Progenitor cell of endocrine pancreas (in vitro differentiated cells): ENCODE measurements around the gene NKAIN2. TPM values are rescaled to one million over a fixed set of nuclear protein-coding genes. Genes with fewer than 3 reads are reported as not detected.
"Not testable (repeated sequence)": the region's sequence is repeated elsewhere in the genome, so short reads cannot be mapped to it uniquely, and the experiment has no call there.

Source experiments
- DNase-seq: peaks from one replicate; pipeline ENCODE4 v3.0.0; 2021; ENCODE audit warnings: low spot score; ENCODE audit not compliant: unreplicated experiment
- H3K27ac Mint-ChIP-seq: 2 replicates; pipeline ENCODE4 v1.8.0; 2021; ENCODE audit warnings: mild to moderate bottlenecking, moderate library complexity, mixed read lengths
- H3K27me3 Mint-ChIP-seq: 2 replicates; pipeline ENCODE4 v1.8.0; 2021; ENCODE audit warnings: mixed read lengths
- H3K36me3 Mint-ChIP-seq: 2 replicates; pipeline ENCODE4 v1.8.0; 2022; ENCODE audit warnings: mixed read lengths; ENCODE audit not compliant: insufficient read depth
- H3K4me1 Mint-ChIP-seq: 2 replicates; pipeline ENCODE4 v1.8.0; 2021; ENCODE audit warnings: low read depth, mixed read lengths
- H3K4me3 Mint-ChIP-seq: 2 replicates; pipeline ENCODE4 v1.8.0; 2021; ENCODE audit warnings: low read depth, mild to moderate bottlenecking, moderate library complexity, mixed read lengths
- H3K9me3 Mint-ChIP-seq: 2 replicates; pipeline ENCODE4 v1.8.0; 2021; ENCODE audit warnings: low read depth, mixed read lengths
- total RNA-seq: library from RNA; stranded (reverse); gene quantifications from 2 replicates; pipeline ENCODE4 v1.2.1, GENCODE V29; 2021
- TF ChIP-seq, protein P1 (sequence below): fragments of 200-600 bp; sonication (generic); IDR thresholded peaks from one replicate; pipeline ENCODE4 v1.5.0; 2021; ENCODE audit warnings: antibody characterized with exemption, mild to moderate bottlenecking; ENCODE audit not compliant: unreplicated experiment

Gene NKAIN2
- total RNA-seq, 1 donor from 2014 or later: 2.5 TPM

DNA sequence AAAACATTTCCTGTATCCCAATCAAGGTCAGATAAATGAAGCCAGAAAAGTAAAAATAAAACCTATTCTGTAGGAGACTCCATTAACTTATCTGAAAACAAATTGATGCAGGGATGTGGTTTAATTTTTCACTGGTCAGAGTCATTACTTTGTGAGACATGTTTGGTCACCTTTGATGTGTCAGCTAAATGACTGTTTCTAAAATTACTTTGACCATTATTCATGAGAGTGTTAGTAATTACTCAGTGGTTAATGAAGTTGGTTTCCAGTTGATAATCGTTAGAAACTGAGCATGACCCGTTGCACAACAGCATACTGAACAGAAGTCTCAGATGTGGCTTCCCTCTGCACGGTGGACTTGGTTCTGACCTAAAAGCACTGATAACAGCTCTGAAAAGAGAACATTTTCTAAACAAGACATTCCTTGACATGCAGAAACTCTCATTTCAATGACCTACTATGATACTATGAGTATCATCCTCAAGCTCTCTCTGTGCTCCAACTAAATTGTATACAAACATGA is 748.1 kb downstream of the NKAIN2 start:
- Mint-ChIP-seq H3K27ac (no peak overlapping the region), H3K4me1 (no peaks in the 10 kb centered on the region), H3K36me3 (no peaks in the 10 kb centered on the region), H3K4me3 (no peak overlapping the region), H3K27me3 (no peaks in the 10 kb centered on the region), H3K9me3 (peaks cover 16% of the 10 kb centered on the region)
- TF ChIP-seq, protein P1, sequence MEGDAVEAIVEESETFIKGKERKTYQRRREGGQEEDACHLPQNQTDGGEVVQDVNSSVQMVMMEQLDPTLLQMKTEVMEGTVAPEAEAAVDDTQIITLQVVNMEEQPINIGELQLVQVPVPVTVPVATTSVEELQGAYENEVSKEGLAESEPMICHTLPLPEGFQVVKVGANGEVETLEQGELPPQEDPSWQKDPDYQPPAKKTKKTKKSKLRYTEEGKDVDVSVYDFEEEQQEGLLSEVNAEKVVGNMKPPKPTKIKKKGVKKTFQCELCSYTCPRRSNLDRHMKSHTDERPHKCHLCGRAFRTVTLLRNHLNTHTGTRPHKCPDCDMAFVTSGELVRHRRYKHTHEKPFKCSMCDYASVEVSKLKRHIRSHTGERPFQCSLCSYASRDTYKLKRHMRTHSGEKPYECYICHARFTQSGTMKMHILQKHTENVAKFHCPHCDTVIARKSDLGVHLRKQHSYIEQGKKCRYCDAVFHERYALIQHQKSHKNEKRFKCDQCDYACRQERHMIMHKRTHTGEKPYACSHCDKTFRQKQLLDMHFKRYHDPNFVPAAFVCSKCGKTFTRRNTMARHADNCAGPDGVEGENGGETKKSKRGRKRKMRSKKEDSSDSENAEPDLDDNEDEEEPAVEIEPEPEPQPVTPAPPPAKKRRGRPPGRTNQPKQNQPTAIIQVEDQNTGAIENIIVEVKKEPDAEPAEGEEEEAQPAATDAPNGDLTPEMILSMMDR: no peak
- no peak for DNase-seq

DNA sequence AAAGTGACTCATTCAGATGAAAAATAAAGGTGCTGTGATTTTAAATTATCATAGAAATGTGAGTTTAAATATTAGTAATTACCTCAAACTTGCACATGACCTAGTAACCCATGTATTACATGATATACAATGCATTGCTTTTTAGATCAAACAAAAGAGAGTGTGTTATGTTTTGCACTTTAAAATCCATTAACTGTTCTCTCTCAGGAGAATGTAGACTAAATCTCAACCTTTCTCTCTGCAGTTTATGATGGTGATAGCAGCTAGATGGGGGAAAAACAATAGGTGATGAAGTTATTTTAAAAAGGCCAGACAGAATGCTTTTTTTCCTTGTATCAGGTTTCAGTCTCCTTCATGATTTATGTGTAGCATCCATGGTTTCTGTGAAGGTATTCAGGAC is 754.2 kb downstream of the NKAIN2 start:
- TF ChIP-seq, protein P1: no peak
- no peak for DNase-seq
- Mint-ChIP-seq H3K4me3 (no peak overlapping the region), H3K9me3 (peaks cover 9% of the 10 kb centered on the region), H3K27me3 (no peaks in the 10 kb centered on the region), H3K27ac (no peak overlapping the region), H3K4me1 (no peaks in the 10 kb centered on the region), H3K36me3 (no peaks in the 10 kb centered on the region)

DNA sequence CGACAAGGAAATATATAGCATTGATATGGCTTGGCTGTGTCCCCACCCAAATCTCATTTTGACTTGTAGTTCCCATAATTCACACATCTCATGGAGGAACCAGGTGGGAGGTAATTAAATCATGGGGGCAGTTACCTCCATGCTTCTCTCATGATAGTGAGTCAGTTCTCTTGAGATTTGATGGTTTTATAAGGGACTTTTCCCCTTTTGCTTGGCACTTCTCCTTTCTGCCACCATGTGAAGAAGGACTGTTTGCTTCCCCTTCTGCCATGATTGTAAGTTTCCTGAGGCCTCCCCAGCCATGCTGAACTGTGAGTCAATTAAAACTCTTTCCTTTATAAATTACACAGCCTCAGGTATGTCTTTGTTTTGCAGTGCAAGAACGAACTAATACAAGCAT is 756.4 kb downstream of the NKAIN2 start:
- not testable (repeated sequence) for H3K27me3 Mint-ChIP-seq, H3K4me1 Mint-ChIP-seq, H3K27ac Mint-ChIP-seq, H3K36me3 Mint-ChIP-seq, DNase-seq, H3K4me3 Mint-ChIP-seq
- H3K9me3 Mint-ChIP-seq: peaks cover 13% of the 10 kb centered on the region

DNA sequence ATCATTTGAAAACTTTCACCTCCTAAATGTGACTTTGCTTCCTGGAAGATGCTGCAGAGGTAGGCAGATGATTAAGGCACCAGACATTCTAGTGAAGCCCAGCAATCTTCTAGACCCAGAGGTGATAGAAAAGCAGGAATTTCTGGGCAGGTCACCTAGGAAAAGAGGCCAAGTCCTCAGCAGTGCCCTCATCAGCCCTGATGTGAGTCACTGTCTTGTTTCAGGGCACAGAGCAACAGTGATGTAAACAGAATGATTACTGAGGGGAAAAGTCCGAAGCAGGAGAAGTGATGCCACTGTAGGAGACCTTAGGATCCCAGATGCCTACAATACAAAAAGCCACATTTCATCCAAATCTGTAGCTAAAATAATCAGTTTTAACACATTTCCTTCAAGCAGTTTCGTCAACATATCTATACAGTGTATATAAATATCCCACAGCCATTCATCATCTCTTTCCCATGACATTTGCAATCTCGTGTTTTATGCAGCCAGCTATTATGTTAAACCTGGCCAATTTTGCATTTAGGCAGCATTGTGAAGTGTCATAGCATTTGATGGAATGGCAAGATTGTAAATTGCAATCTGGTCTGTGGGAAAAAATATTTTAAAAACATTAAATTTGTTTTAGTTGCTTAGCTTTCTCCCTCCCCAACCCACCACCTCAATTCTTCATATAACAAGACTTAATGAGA is 757.4 kb downstream of the NKAIN2 start:
- peaks cover 9% of the 10 kb centered on the region for H3K9me3 Mint-ChIP-seq
- peaks cover 2% of the 10 kb centered on the region for H3K4me1 Mint-ChIP-seq
- no peaks in the 10 kb centered on the region for H3K27me3 Mint-ChIP-seq
- no peaks in the 10 kb centered on the region for H3K36me3 Mint-ChIP-seq
- H3K4me3 Mint-ChIP-seq: no peak overlapping the region
- no peak for DNase-seq
- TF ChIP-seq, protein P1: no peak
- no peak overlapping the region for H3K27ac Mint-ChIP-seq

DNA sequence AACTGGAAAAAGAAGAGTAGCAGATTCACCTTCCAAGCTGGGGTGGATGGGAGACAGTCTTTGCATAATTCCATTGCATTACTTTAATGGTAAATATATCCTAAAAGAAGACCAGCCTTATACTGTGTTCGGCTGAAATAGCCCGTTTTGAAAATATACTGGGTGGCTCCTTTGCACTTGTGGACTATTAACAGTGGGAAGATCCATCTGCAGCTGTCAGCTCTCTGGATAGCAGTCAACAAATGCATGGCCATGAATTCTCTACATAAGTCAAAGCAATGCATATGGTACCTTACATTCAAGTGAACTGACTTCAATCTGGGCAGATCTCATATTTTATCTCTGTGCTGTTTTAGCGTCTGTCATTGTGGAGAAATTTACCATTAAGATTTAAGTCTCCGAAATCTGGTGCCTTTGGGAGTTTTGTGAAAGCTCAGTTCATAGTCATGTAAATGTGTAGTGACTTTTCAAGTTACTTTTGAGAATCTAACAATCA is 758.0 kb downstream of the NKAIN2 start:
- H3K9me3 Mint-ChIP-seq: peaks cover 4% of the 10 kb centered on the region
- no peak for DNase-seq
- no peaks in the 10 kb centered on the region for H3K36me3 Mint-ChIP-seq
- no peaks in the 10 kb centered on the region for H3K27me3 Mint-ChIP-seq
- H3K4me1 Mint-ChIP-seq: peaks cover 2% of the 10 kb centered on the region
- no peak overlapping the region for H3K27ac Mint-ChIP-seq
- no peak overlapping the region for H3K4me3 Mint-ChIP-seq
- TF ChIP-seq, protein P1: no peak

DNA sequence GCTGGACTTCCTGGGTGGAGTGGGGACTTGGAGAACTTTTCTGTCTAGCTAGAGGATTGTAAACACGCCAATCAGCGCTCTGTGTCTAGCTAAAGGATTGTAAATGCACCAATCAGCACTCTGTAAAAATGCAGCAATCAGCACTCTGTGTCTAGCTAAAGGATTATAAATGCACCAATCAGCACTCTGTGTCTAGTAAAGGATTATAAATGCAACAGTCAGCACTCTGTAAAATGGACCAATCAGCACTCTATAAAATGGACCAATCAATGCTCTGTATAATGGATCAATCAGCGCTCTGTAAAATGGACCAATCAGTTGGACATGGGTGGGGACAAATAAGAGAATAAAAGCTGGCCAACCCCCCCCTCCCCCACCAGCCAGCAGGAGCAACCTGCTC is 760.5 kb downstream of the NKAIN2 start:
- not testable (repeated sequence) for H3K27me3 Mint-ChIP-seq, H3K4me1 Mint-ChIP-seq, H3K4me3 Mint-ChIP-seq, H3K36me3 Mint-ChIP-seq, H3K9me3 Mint-ChIP-seq, DNase-seq, H3K27ac Mint-ChIP-seq
